ENCODE measurements around the gene DCTPP1. TPM values are rescaled to one million over a fixed set of nuclear protein-coding genes. Genes with fewer than 3 reads are reported as not detected.

The DCTPP1 gene
- total and polyA plus RNA-seq, 2 of the 13 experiments (the other 11 are each of a cell fraction or from before 2014, with no cell fraction given): 54.8 to 74.4 TPM

GRCh38 chr16:30429678-30430427 lies at the start of gene DCTPP1 (continued):
- TF ChIP-seq PLSCR1 (CRISPR knock-in tag; IDR thresholded peaks at IDR 0.05; ENCODE audit: borderline replicate concordance) (no peak; the same call in 1 of the 2 replicates), ZNF652 (CRISPR knock-in tag; IDR thresholded peaks at IDR 0.05; ENCODE audit: borderline replicate concordance, low read depth) (no peak; the same call in 1 of the 2 replicates), TFDP2 (CRISPR knock-in tag; IDR thresholded peaks at IDR 0.05) (peak; percentile 92), TCF7 (IDR thresholded peaks at IDR 0.05; ENCODE audit: low read depth) (no peak), ZNF792 (CRISPR knock-in tag; IDR thresholded peaks at IDR 0.05) (peak; percentile 82), HNF1A (IDR thresholded peaks at IDR 0.05; ENCODE audit: low read depth) (no peak; the same call in 1 of the 2 replicates), HNF1A (CRISPR knock-in tag; IDR thresholded peaks at IDR 0.05; ENCODE audit: borderline replicate concordance) (peak; percentile 48), ZNF24 (IDR thresholded peaks at IDR 0.05) (peak; percentile 69; the same call in 1 of the 2 replicates), ZNF335 (CRISPR knock-in tag; IDR thresholded peaks at IDR 0.05) (peak; percentile 83; the same call in 1 of the 2 replicates), DNMT3B (CRISPR knock-in tag; conservative IDR thresholded peaks at IDR 0.05) (0 out of 2 replicates have a peak, but pooled peaks have one; percentile 9), SNAPC2 (CRISPR knock-in tag; IDR thresholded peaks at IDR 0.05) (peak; percentile 98), RCOR2 (CRISPR knock-in tag; IDR thresholded peaks at IDR 0.05) (peak; percentile 49; the same call in 1 of the 2 replicates), POLR2AphosphoS5 (IDR thresholded peaks at IDR 0.05; ENCODE audit: low read depth, low read length) (peak; percentile 73), AHDC1 (CRISPR knock-in tag; IDR thresholded peaks at IDR 0.05; ENCODE audit: borderline replicate concordance) (no peak; the same call in none of the 2 replicates), ZBTB43 (CRISPR knock-in tag; conservative IDR thresholded peaks at IDR 0.05) (peak; percentile 91; the same call in 1 of the 2 replicates), WIZ (CRISPR knock-in tag; IDR thresholded peaks at IDR 0.05) (no peak)

Measured in HepG2 (cell line).